22Rv1 (cell line): ENCODE data around the gene SESN2.

Experiments
- ZFX ChIP-seq: fragments of 450-650 bp; IDR thresholded peaks from 2 replicates; pipeline ENCODE4 v1.6.1; 2017; ENCODE audit warnings: antibody characterized with exemption, borderline replicate concordance
- TF ChIP-seq, protein P1 (sequence below): fragments of 450-650 bp; IDR thresholded peaks from 2 replicates; pipeline ENCODE4 v1.5.1; 2017; ENCODE audit warnings: mild to moderate bottlenecking

DNA sequence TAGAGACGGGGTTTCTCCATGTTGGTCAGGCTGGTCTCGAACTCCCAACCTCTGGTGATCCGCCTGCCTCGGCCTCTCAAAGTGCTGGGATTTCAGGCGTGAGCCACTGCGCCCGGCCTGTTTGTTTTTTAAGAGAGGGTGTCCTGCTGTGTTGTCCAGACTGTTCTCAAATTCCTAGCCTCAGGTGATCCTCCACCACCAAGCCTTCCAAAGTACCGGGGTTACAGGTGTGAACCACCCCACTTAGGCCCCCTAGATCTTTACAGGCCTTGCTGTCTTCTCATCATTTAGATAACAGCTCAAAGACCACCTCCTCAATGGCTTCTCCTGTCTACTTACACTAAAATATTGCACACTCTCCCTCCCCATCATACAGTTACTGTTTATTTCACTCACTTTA lies 6.3 kb downstream of the SESN2 start:
- TF ChIP-seq, protein P1, sequence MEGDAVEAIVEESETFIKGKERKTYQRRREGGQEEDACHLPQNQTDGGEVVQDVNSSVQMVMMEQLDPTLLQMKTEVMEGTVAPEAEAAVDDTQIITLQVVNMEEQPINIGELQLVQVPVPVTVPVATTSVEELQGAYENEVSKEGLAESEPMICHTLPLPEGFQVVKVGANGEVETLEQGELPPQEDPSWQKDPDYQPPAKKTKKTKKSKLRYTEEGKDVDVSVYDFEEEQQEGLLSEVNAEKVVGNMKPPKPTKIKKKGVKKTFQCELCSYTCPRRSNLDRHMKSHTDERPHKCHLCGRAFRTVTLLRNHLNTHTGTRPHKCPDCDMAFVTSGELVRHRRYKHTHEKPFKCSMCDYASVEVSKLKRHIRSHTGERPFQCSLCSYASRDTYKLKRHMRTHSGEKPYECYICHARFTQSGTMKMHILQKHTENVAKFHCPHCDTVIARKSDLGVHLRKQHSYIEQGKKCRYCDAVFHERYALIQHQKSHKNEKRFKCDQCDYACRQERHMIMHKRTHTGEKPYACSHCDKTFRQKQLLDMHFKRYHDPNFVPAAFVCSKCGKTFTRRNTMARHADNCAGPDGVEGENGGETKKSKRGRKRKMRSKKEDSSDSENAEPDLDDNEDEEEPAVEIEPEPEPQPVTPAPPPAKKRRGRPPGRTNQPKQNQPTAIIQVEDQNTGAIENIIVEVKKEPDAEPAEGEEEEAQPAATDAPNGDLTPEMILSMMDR = no peak
- TF ChIP-seq ZFX = no peak
